OCI-LY3 (cell line): Measurements from ENCODE around the gene IGFBP6.

Experiments used
- H2AFZ ChIP-seq: fragments of 200-600, 300-600 bp; shearing (Covaris generic); 2 replicates; pipeline ENCODE4 v1.6.0; 2014; ENCODE audit warnings: antibody characterized with exemption, low read depth, low read length
- H3K27ac ChIP-seq: fragments of 200-600, 300-600 bp; sonication (generic); 2 replicates; pipeline ENCODE4 v1.5.1; 2014; ENCODE audit warnings: mild to moderate bottlenecking, low read length, moderate library complexity, mixed read lengths
- H3K27me3 ChIP-seq: fragments of 200-600, 300-600 bp; sonication (generic); 2 replicates; pipeline ENCODE4 v1.6.1; 2014; ENCODE audit warnings: low read depth, low read length, mixed read lengths
- H3K36me3 ChIP-seq: fragments of 200-600, 300-600 bp; sonication (generic); replicated peaks from 2 replicates; pipeline ENCODE3; 2014; ENCODE audit warnings: low read depth, low read length, mixed read lengths
- H3K4me1 ChIP-seq: fragments of 300-600, 200-600 bp; sonication (generic); 2 replicates; pipeline ENCODE4 v1.6.1; 2014; ENCODE audit warnings: low read length, mixed read lengths
- H3K4me2 ChIP-seq: fragments of 200-600, 300-600 bp; sonication (generic); 2 replicates; pipeline ENCODE4 v1.6.1; 2014; ENCODE audit warnings: low read length, mixed read lengths
- H3K4me3 ChIP-seq: fragments of 300-600, 200-600 bp; sonication (generic); 2 replicates; pipeline ENCODE4 v1.5.1; 2014; ENCODE audit warnings: antibody characterized with exemption, mild to moderate bottlenecking, low read length, moderate library complexity
- H3K79me2 ChIP-seq: fragments of 300-600, 200-600 bp; shearing (Covaris generic); 2 replicates; pipeline ENCODE4 v1.6.1; 2014; ENCODE audit warnings: mild to moderate bottlenecking, low read length, mixed read lengths
- H3K9ac ChIP-seq: fragments of 300-600, 200-600 bp; shearing (Covaris generic); 2 replicates; pipeline ENCODE4 v1.6.0; 2014; ENCODE audit warnings: mild to moderate bottlenecking, low read length, moderate library complexity
- H3K9me3 ChIP-seq: fragments of 200-600, 300-600 bp; shearing (Covaris generic); 2 replicates; pipeline ENCODE4 v1.6.1; 2014; ENCODE audit warnings: low read length, mixed read lengths; ENCODE audit not compliant: insufficient read depth
- H4K20me1 ChIP-seq: fragments of 200-600, 300-600 bp; sonication (generic); 2 replicates; pipeline ENCODE4 v1.6.1; 2016; ENCODE audit warnings: low read length, mixed read lengths; ENCODE audit not compliant: insufficient read depth
- EZH2phosphoT487 ChIP-seq: fragments of 200-600 bp; shearing (Covaris generic); IDR thresholded peaks from 2 replicates; pipeline ENCODE4 v1.6.1; 2018; ENCODE audit warnings: antibody characterized with exemption, mixed run types, low read depth
- TF ChIP-seq, protein P1 (sequence below): fragments of 200-600, 300-600 bp; sonication (generic); IDR thresholded peaks from 2 replicates; pipeline ENCODE4 v1.5.1; 2014; ENCODE audit warnings: antibody characterized with exemption, low read length, low read depth

The IGFBP6 gene

GRCh38 chr12:53143355-53143754 is 45.9 kb downstream of the IGFBP6 start:
- no peak overlapping the region for H3K9ac ChIP-seq
- no peak overlapping the region for H2AFZ ChIP-seq
- H3K9me3 ChIP-seq = no peaks in the 10 kb centered on the region; the same call in 1 of the 2 replicates
- H3K79me2 ChIP-seq = no peaks in the 10 kb centered on the region
- no peaks in the 10 kb centered on the region for H3K4me1 ChIP-seq
- H4K20me1 ChIP-seq = no peaks in the 10 kb centered on the region
- no peaks in the 10 kb centered on the region for H3K36me3 ChIP-seq
- no peak for TF ChIP-seq EZH2phosphoT487
- TF ChIP-seq, protein P1, sequence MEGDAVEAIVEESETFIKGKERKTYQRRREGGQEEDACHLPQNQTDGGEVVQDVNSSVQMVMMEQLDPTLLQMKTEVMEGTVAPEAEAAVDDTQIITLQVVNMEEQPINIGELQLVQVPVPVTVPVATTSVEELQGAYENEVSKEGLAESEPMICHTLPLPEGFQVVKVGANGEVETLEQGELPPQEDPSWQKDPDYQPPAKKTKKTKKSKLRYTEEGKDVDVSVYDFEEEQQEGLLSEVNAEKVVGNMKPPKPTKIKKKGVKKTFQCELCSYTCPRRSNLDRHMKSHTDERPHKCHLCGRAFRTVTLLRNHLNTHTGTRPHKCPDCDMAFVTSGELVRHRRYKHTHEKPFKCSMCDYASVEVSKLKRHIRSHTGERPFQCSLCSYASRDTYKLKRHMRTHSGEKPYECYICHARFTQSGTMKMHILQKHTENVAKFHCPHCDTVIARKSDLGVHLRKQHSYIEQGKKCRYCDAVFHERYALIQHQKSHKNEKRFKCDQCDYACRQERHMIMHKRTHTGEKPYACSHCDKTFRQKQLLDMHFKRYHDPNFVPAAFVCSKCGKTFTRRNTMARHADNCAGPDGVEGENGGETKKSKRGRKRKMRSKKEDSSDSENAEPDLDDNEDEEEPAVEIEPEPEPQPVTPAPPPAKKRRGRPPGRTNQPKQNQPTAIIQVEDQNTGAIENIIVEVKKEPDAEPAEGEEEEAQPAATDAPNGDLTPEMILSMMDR = no peak
- H3K4me3 ChIP-seq = no peak overlapping the region
- H3K27me3 ChIP-seq = no peaks in the 10 kb centered on the region
- no peak overlapping the region for H3K27ac ChIP-seq
- H3K4me2 ChIP-seq = no peak overlapping the region

DNA sequence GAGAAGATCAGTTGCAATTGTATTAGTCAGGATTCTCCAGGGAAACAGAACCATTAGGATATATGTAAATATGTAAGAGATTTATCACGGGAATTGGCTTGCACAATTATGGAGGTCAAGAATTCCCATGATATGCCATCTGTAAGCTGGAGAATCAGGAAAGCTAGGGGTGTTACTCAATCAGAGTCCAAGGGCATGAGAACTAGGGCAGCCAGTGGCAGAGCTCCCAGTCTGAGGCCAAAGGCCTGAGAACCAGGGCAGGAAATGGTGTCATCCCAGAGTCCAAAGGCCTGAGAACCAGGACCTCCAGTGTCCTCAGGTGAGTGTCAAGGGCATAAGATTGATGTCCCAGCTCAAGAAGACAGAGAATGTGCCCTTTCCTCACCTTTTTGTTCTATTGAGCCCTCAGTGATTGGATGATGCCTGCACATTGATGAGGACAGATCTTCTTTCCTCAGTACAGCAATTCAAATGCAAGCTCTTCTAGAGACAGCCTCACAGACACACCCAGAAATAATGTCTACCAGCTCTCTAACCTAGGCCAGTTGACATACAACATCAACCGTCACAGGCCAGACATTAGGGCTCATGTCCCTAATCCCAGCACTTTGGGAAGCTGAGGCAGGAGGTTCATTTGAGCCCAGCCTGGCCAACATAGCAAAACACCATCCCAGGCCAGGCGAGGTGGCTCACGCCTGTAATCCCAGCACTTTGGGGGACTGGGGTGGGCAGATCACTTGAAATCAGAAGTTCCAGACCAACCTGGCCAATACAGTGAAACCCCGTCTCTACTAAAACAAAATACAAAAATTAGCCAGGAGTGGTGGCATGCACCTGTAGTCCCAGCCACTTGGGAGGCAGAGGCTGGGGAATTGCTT is 48.2 kb downstream of the IGFBP6 start:
- no peaks in the 10 kb centered on the region for H3K27me3 ChIP-seq
- no peaks in the 10 kb centered on the region for H3K4me1 ChIP-seq
- no peaks in the 10 kb centered on the region; the same call in 1 of the 2 replicates for H3K9me3 ChIP-seq
- H3K79me2 ChIP-seq = no peaks in the 10 kb centered on the region
- H3K4me3 ChIP-seq = no peak overlapping the region
- no peaks in the 10 kb centered on the region for H4K20me1 ChIP-seq
- no peak overlapping the region for H3K27ac ChIP-seq
- no peak overlapping the region for H2AFZ ChIP-seq
- no peak for TF ChIP-seq EZH2phosphoT487
- TF ChIP-seq, protein P1 = no peak
- no peaks in the 10 kb centered on the region for H3K36me3 ChIP-seq
- H3K4me2 ChIP-seq = no peak overlapping the region
- no peak overlapping the region for H3K9ac ChIP-seq

GRCh38 chr12:53147181-53147580 is 49.7 kb downstream of the IGFBP6 start:
- TF ChIP-seq, protein P1 = no peak
- TF ChIP-seq EZH2phosphoT487 = no peak
- Histone ChIP-seq H3K4me1 (no peaks in the 10 kb centered on the region), H2AFZ (no peak overlapping the region), H3K9ac (no peak overlapping the region), H3K4me3 (no peak overlapping the region), H3K36me3 (no peaks in the 10 kb centered on the region), H3K27me3 (no peaks in the 10 kb centered on the region), H3K9me3 (no peaks in the 10 kb centered on the region; the same call in 1 of the 2 replicates), H3K79me2 (no peaks in the 10 kb centered on the region), H3K4me2 (no peak overlapping the region), H4K20me1 (no peaks in the 10 kb centered on the region), H3K27ac (no peak overlapping the region)

DNA sequence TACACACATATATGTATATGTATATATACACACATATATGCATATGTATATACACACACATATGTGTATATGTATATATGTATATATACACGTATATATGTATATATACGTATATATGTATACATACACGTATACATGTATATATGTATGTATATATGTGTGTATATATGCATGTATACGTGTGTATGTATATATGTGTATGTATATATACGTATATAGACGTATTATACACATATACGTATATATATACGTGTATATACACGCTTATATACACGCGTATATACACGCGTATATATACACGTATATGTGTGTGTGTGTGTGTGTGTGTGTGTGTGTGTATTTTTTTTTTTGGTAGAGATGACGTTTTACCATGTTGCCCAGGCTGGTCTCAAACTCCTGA is 50.2 kb downstream of the IGFBP6 start:
- Histone ChIP-seq H3K9me3 (no peaks in the 10 kb centered on the region; the same call in 1 of the 2 replicates), H3K79me2 (no peaks in the 10 kb centered on the region), H4K20me1 (no peaks in the 10 kb centered on the region), H3K27ac (no peak overlapping the region), H3K27me3 (no peaks in the 10 kb centered on the region), H3K36me3 (no peaks in the 10 kb centered on the region), H3K4me2 (no peak overlapping the region), H2AFZ (no peak overlapping the region), H3K4me1 (no peaks in the 10 kb centered on the region), H3K9ac (no peak overlapping the region), H3K4me3 (no peak overlapping the region)
- TF ChIP-seq, protein P1 = no peak
- TF ChIP-seq EZH2phosphoT487 = no peak
